Measurements from ENCODE around the gene TSEN54.
"Not testable (repeated sequence)": the region's sequence is repeated elsewhere in the genome, so short reads cannot be mapped to it uniquely, and the experiment has no call there.

The TSEN54 gene

DNA sequence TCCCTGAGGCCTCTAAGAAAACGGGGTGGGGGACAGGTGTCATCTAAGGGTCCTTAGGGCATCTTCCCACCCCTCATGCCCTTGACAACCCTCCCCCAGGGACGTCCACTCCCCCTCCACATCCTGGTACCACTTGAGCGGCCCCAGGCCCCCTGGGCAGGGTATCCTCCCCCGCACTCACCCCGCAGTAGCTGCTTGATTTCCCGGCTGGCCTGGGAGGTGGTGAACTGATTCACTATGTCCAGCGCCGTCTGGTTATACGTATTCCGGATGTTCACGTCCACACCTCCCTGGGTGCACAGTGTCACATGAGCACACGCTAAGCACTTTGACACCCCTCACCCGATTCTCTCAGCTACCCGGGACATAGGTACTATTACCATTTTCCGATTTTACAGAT is 10.7 kb upstream of the TSEN54 start:
- no peak for DNase-seq

DNA sequence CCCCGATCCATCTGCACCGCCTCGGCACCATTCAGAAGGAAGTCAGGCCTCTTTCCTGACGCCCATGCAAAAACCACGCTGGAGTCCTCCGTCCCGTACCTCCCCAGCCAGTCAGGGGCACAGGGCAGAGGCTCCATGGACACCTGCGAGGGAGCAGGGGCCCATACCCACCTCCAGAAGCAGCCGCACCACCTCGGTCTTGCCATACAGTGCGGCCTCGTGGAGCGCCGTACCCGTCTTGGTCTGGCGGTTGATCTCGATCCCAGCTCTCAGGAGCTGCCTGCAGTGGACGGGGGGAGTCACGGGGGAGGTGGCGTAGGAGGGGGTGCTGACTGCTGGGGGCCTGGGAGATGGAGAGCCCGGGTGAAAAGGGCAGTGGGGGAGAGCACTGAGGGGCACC is 10.2 kb upstream of the TSEN54 start:
- DNase-seq, result no peak

GRCh38 chr17:75506888-75507287 is 9.4 kb upstream of the TSEN54 start:
- no peak for DNase-seq

DNA sequence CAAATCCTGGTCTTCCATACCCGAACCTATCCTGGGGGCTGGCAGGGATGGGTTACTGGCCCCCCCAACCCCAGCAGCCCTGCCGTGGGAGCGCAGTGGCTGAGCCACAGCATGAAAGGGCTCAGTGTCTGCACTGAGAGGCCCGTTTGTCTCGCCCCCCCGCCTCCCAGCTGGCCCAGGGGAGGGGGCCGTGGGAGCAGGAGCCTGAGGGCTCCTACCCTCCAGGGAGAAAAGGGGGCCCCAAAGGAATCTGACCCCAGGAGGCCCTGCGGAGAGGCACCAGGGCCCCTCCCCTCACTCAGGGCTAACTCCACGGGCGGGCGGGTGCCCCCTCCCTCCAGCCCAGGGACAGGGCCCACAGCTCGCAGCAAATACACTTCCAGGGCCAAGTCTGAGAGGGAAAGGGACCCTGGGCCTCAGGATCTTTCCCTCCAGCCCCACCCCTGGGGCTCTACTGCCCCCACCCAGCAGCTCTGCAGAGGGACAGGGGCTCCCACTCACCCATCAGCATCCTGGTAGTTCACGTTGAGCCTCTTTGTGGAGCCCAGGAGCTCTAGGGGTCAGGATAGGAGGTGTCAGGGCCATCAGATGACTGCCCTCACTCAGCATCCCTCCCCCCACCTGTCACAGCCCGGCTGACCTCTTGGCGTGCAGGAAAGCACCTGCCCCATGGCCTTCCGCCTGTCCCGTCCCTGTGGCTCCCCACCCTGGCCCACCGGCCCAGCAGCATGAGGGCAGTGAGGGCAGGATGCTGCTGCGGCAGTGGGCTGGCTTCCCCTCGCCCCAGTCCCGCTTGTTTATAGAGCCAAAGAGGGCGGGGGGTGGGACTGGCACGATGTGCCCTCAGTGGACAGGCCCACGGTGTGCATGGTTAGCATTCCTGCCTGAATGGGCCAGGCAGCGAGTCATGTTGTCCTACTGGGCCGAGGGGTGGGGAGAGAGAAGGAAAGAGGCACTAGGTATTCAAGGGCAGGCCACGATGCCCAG is 8.3 kb upstream of the TSEN54 start:
- no peak for DNase-seq

DNA sequence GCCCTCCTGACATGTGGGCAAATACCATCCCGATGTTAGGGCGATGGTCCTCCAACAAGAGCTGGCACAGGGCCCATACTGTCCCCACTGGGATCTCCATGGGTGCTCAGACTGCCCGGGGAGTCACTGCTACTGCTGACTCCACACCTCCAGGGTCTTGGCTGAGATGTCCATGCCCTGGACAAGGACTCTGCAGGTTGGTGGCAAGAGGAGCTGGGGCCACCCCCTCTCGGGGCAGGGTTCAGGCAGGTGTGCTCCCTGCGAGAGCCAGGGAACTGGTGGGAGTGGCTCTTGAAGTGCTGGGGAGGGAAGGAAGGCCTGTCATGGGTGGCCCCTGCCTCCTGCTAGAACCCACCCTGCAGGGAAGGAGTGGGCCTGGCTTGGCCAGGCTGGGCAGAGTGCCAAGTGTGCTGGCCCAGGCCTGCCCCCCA is 7.4 kb upstream of the TSEN54 start:
- no peak for DNase-seq

GRCh38 chr17:75509528-75510258 is 6.6 kb upstream of the TSEN54 start:
- DNase-seq, result no peak

- no peak for DNase-seq
These were observed 5.1 kb upstream of the TSEN54 start for GRCh38 chr17:75511270-75511609.

DNA sequence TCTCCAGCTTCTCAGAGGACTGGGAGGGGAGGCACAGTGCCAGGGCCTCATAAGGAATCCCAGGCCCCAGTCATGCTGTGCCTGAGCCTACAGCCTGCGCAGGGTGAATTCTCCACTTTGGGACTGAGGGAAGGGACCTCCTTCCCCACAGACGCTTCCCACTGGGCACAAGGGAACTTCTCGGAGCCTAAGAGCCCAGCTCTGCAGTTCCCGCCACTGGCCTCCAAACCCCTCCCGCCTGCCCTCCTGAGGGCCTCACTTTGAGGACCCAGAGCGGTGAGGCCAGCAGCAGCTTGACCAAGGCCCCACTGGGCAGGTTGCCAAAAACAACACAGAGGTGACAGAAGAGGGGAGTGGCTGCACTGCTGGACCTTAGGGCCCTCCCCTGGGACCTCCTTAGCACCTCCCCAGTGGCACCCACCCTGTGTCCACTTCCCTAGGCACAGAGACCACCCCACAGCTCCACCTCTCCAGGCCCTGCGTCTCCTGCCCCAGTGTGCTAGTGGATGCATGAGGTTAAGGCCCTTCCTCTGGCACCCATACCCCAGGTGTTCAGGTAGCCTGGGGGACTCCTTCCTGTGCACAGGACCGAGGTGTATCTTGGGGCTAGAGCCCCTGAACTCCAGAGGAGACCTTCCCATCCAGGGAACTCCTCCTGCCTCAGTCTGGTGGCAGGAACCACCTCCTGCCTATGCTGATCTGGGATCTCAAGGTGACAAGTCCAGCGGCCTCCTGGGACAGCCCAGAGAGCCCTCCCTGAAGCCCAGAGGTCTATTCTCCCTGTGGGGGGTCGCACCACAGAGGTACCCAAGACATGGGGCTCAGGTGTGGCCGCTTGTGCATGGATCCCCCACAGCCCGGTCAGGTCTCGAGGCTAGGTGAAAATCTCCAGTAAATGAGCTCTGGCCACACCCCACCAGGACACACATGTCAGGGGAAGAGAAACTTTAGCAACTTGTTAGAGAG is 4.4 kb upstream of the TSEN54 start:
- no peak for DNase-seq

DNA sequence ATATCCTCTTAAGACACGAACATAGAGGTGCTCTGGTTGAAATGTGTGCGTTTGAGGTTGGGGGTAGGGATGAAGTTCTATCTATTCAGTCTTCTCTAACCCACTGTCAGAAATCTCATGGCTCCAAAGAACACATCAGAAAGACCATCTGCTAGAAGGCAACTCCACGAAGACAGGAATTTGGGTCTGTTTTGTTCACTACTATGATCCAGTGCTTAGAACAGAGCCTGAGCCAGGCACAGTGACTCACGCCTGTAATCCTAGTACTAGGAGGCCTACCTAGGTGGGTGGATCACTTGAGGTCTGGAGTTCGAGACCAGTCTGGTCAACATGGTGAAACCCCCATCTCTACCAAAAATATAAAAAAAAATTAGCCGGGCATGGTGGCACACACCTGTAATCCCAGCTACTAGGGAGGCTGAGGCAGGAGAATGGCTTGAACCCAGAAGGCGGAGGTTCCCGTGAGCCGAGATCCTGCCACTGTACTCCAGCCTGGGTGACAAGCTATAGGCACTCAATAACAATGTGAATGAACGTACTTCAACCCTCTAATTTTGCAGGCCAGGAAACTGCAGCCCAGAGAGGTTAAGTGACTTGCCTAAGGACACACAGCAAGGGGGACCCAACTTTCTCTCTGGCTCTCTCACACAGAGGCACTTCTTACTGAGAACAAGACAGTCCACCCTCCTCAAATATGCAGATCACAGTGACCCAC is 3.2 kb upstream of the TSEN54 start:
- no peak for DNase-seq

DNA sequence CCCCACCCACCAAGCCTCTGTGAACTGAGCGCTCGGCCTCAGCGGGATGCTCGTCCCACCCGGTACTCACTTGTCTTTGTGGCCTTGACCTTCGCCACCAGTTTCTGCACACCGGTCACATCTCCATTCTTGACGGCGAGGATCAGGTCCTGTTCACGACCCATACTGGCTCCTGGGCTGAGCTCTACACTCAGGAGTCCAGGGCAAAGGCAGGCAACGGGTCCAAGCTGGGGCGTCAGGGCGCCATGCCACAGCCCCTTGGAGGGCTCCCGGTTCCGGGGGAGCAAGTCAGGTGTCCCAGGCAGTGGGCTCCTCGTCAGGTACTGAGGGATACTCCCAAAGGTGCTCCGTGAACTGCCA is 2.7 kb upstream of the TSEN54 start:
- no peak for DNase-seq

- DNase-seq, result no peak
These were observed 1.9 kb upstream of the TSEN54 start for GRCh38 chr17:75514299-75514918.

GRCh38 chr17:75514919-75515495 is 1.3 kb upstream of the TSEN54 start:
- DNase-seq, result no peak

- DNase-seq, result peak; percentile 58
These were observed 653 bp upstream of the TSEN54 start, which contains the start of gene CASKIN2 for GRCh38 chr17:75515496-75516254. CASKIN2 (minus strand) TSS chr17:75515537; CDS start chr17:75513804, 1,733 bp downstream.

DNA sequence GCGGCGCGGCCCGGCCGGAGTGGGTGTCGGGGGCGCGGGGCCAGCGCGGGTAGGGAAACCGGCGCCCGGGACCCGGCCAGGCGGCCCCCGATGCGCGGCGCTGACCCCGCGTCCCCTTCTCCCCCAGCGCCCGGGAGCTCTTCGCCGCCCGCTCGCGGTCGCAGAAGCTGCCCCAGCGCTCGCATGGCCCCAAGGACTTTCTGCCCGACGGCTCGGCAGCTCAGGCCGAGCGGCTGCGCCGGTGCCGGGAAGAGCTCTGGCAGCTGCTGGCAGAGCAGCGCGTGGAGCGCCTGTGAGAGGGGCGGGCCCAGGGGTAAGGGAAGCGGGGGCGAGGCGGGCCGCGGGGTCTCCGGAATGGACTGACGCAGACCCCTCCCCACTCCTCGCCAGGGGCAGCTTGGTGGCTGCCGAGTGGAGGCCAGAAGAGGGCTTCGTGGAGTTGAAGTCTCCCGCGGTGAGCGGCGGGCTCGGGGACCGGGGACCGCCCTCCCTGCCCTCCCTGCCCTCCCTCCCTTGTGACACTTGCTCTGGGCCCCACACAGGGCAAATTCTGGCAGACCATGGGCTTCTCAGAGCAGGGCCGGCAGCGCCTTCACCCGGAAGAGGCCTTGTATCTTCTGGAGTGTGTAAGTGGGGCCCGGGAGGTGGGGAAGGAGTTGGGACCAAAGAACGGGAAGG is 430 bp downstream of the TSEN54 start:
- DNase-seq, result no peak

DNA sequence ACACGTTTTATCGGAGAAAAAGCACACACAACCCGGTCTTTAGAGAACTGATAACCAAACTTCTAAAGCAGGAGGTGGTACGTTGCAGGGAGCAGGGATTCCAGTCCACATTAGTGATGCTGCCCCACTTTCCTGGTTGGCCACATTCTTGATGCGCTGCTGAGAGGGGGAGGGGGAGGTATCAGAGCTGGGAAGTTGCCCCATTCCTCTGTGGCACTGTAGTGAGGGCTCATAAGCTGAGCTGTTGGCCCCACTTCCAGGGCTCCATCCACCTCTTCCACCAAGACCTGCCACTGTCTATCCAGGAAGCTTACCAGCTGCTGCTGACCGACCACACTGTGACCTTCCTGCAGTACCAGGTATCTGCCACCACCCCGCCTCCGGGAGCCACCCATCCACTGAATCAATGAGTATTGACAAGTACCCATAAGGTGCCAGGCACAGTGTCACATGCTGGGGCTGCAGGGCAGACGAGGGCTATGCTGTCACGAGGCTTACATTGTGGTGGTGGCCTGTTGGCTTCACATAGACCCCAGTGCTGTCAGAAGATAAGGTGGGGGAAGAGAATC is 1.1 kb downstream of the TSEN54 start:
- no peak for DNase-seq

GRCh38 chr17:75518201-75518600 is 1.9 kb downstream of the TSEN54 start:
- DNase-seq, result no peak

GRCh38 chr17:75518983-75519537 is 2.7 kb downstream of the TSEN54 start:
- DNase-seq, result no peak

DNA sequence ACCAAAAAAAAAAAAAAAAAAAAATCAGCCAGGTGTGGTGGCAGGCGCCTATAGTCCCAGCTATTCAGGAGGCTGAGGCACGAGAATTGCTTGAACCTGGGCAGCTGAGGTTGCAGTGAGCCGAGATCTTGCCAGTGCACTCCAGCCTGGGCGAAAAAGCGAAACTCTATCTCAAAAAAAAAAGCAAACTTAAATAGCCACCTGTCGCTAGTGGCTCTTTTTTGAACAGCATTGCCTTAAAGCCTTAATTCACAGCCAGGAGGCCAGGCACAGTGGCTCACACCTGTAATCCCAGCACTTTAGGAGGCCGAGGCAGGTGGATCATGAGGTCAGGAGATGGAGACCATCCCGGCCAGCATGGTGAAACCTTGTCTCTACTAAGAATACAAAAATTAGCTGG is 4.1 kb downstream of the TSEN54 start:
- not testable (repeated sequence) for DNase-seq

GRCh38 chr17:75521290-75521689 is 5.0 kb downstream of the TSEN54 start:
- DNase-seq, result no peak
